GM21390 (cell line): Measurements from ENCODE around the gene KIFC1.
"Not testable (repeated sequence)": the region's sequence is repeated elsewhere in the genome, so short reads cannot be mapped to it uniquely, and the experiment has no call there.

Source experiments
- ATAC-seq: cut with Tn5 transposase; IDR thresholded peaks from one replicate; pipeline ENCODE4 v1.9.1; 2021; ENCODE audit not compliant: unreplicated experiment

The KIFC1 gene

GRCh38 chr6:33391278-33391921 lies at the start of gene KIFC1:
KIFC1 (plus strand) TSS chr6:33391823; CDS start chr6:33391986, 163 bp downstream.
- ATAC-seq, result peak; percentile 89

- not testable (repeated sequence) for ATAC-seq
Measured at GRCh38 chr6:33343606-33343952, 48.0 kb upstream of the KIFC1 start.

GRCh38 chr6:33343953-33344611 lies 47.5 kb upstream of the KIFC1 start:
- ATAC-seq, result peak; percentile 49

GRCh38 chr6:33344701-33345697 lies 46.6 kb upstream of the KIFC1 start:
- no peak for ATAC-seq

GRCh38 chr6:33346972-33347371 lies 44.7 kb upstream of the KIFC1 start:
- not testable (repeated sequence) for ATAC-seq

- ATAC-seq, result no peak
Measured at GRCh38 chr6:33347816-33348215, 43.8 kb upstream of the KIFC1 start.

GRCh38 chr6:33355860-33356259 lies 35.8 kb upstream of the KIFC1 start:
- ATAC-seq, result not testable (repeated sequence)

GRCh38 chr6:33356295-33356694 lies 35.3 kb upstream of the KIFC1 start:
- ATAC-seq, result no peak

- ATAC-seq, result not testable (repeated sequence)
Measured at GRCh38 chr6:33357160-33357871, 34.3 kb upstream of the KIFC1 start.

GRCh38 chr6:33359331-33359730 lies 32.3 kb upstream of the KIFC1 start:
- no peak for ATAC-seq

GRCh38 chr6:33363486-33363885 lies 28.1 kb upstream of the KIFC1 start:
- not testable (repeated sequence) for ATAC-seq

GRCh38 chr6:33364475-33365205 lies 27.0 kb upstream of the KIFC1 start:
- not testable (repeated sequence) for ATAC-seq

GRCh38 chr6:33365206-33365971 lies 26.2 kb upstream of the KIFC1 start:
- ATAC-seq, result not testable (repeated sequence)

GRCh38 chr6:33367009-33367714 lies 24.5 kb upstream of the KIFC1 start:
- no peak for ATAC-seq

- ATAC-seq, result not testable (repeated sequence)
Measured at GRCh38 chr6:33367715-33368025, 24.0 kb upstream of the KIFC1 start.

GRCh38 chr6:33371901-33372300 lies 19.7 kb upstream of the KIFC1 start:
- not testable (repeated sequence) for ATAC-seq

- ATAC-seq, result no peak
Measured at GRCh38 chr6:33372526-33373123, 19.0 kb upstream of the KIFC1 start.
